AG04450 (cell line): ENCODE measurements around the gene TNFRSF12A. TPM values are rescaled to one million over a fixed set of nuclear protein-coding genes. Genes with fewer than 3 reads are reported as not detected.

Experiments used
- CTCF ChIA-PET: fragments of 300-600, 350-600 bp; formaldehyde crosslinking; extraction: SDS; loops from one replicate; lab custom pipeline; 2022; ENCODE audit warnings: antibody characterized with exemption, inconsistent platforms; lab: Charles Lee
- POLR2A ChIA-PET: fragments of 350-600 bp; formaldehyde crosslinking; extraction: SDS; loops from one replicate; lab custom pipeline; 2021; ENCODE audit warnings: antibody characterized with exemption, inconsistent platforms; lab: Yijun Ruan, JAX
- DNase-seq: peaks from one replicate; pipeline ENCODE4 v3.0.0-alpha.2; 2011; ENCODE audit warnings: low read depth, low spot score
- H3K27ac ChIP-seq: one replicate; pipeline ENCODE4 v1.5.1; 2012; ENCODE audit warnings: low read depth, low read length, control low read depth
- H3K27me3 ChIP-seq: one replicate; pipeline ENCODE4 v1.6.0; 2012; ENCODE audit warnings: low read length; ENCODE audit not compliant: control insufficient read depth, insufficient read depth
- H3K4me3 ChIP-seq: 2 replicates; pipeline ENCODE4 v1.5.1; 2011; ENCODE audit warnings: mild to moderate bottlenecking, low read depth, low read length, control low read depth
- H3K9me3 ChIP-seq: 2 replicates; pipeline ENCODE4 v1.5.1; 2012; ENCODE audit warnings: low read length; ENCODE audit not compliant: control insufficient read depth, insufficient read depth
- polyA plus RNA-seq: library from polyadenylated mRNA; depleted of rRNA; stranded (reverse); fragments of >200 nt; gene quantifications from 2 replicates; pipeline ENCODE4 v1.2.3, GENCODE V29; 2011
- TF ChIP-seq, protein P1 (sequence below): IDR thresholded peaks from 2 replicates; pipeline ENCODE4 v1.5.1; 2011; ENCODE audit warnings: low read depth, low read length, control low read depth, inconsistent platforms

The TNFRSF12A gene
- polyA plus RNA-seq, 1 experiment = 67.3 TPM

DNA sequence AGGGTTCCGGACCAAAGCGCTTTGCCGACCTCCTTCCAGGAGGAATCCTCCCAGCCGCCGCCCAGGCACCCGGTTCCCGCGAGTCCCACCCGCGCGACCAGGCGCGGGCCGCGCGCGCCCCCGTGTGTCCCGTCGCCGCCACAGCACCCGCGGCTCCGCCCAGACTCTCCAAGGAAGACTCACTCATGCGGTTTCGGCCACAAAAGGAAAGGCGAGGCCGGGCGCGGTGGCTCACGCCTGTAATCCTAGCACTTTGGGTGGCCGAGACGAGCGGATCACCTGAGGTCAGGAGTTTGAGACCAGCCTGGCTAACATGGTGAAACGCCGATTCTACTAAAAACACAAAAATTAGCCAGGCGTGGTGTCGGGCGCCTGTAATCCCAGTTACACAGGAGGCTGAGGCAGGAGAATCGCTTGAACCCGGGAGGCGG, 36.4 kb upstream of the TNFRSF12A start:
- POLR2A ChIA-PET = no interaction called here
- Histone ChIP-seq H3K27me3 (peaks cover 10% of the 10 kb centered on the region), H3K4me3 (peak overlapping the region; percentile 39), H3K27ac (no peak overlapping the region), H3K9me3 (peaks cover 5% of the 10 kb centered on the region; the same call in 1 of the 2 replicates)
- CTCF ChIA-PET = no interaction called here
- DNase-seq = peak; percentile 7
- TF ChIP-seq, protein P1, sequence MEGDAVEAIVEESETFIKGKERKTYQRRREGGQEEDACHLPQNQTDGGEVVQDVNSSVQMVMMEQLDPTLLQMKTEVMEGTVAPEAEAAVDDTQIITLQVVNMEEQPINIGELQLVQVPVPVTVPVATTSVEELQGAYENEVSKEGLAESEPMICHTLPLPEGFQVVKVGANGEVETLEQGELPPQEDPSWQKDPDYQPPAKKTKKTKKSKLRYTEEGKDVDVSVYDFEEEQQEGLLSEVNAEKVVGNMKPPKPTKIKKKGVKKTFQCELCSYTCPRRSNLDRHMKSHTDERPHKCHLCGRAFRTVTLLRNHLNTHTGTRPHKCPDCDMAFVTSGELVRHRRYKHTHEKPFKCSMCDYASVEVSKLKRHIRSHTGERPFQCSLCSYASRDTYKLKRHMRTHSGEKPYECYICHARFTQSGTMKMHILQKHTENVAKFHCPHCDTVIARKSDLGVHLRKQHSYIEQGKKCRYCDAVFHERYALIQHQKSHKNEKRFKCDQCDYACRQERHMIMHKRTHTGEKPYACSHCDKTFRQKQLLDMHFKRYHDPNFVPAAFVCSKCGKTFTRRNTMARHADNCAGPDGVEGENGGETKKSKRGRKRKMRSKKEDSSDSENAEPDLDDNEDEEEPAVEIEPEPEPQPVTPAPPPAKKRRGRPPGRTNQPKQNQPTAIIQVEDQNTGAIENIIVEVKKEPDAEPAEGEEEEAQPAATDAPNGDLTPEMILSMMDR = peak; percentile 67

DNA sequence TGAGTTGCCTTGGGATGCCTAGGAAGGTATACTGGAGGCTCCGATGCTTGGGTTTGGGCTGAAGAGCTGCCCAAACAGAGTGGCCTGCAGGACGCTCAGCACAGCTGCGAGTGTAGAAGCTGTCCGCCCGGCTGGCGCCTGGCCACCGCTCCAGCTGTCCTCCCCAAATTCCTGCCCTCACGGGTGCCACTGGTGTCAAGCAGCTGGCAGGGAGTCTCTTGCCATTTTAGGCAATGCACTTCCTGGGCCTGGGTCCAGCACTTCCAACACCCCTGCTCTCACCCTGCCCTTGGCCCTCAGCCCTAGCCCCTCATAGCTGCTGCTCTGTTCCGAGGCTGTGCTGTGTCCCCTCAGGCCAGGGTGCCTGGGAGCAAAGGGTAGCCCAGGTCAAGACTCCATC, 34.7 kb upstream of the TNFRSF12A start:
- DNase-seq = no peak
- ChIA-PET CTCF (no interaction called here), POLR2A (no interaction called here)
- H3K4me3 ChIP-seq = no peak overlapping the region
- peaks cover 5% of the 10 kb centered on the region; the same call in 1 of the 2 replicates for H3K9me3 ChIP-seq
- peaks cover 18% of the 10 kb centered on the region for H3K27me3 ChIP-seq
- H3K27ac ChIP-seq = no peak overlapping the region
- TF ChIP-seq, protein P1 = no peak

DNA sequence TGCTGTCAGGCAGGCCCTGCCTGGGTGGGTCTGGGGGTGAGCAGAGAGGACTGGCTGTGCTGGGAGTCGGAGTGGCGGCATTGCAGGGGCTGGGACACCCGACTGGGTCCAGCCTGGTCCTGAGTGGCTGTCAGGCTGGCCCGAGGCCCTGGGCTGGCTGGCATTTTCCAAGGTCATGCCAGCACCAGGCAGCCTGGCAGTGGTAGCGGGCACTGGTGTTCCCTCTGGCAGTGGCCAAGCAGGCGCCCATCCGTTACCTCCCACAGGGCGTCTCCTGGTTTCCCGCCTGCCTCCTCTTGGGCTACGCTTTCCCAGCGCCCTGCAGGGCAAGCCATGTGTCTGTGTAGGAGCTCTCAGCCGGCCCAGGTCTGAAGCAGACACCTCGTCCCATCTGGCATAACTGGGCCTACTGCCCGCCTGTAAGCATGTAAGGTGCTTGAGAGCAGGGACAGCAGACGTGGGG, 34.2 kb upstream of the TNFRSF12A start:
- TF ChIP-seq, protein P1 = no peak
- Histone ChIP-seq H3K9me3 (peaks cover 1% of the 10 kb centered on the region; the same call in 1 of the 2 replicates), H3K27me3 (peaks cover 20% of the 10 kb centered on the region), H3K27ac (no peak overlapping the region), H3K4me3 (no peak overlapping the region)
- no peak for DNase-seq
- ChIA-PET CTCF (no interaction called here), POLR2A (no interaction called here)

DNA sequence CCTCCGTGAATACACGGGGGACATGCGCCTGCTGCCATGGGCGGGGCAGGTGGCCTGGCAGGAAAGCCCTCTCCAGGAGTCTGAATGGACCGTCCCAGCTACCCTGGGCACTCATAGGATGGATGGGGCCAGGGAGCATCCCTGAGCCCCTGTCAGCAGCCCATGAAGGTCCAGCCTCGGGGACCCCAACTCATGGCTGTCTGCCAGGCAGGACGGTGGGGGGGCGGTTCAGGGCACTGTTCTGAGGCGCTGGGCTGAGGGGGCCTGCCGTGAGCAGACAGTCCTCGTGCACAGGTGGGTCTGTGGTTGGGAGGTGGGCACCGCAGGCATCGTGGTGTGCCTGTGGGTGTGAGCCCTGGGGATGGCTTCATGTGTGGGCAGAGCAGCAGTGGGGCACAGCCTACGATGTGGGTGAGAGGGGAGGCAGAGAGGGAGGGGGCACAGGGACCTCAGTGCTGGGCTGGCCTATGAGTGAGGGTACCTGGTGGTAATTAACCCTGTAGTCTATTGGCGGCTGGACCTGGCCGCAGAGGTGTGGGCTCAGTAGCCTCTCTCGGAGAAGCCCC, 33.5 kb upstream of the TNFRSF12A start:
- DNase-seq = no peak
- CTCF ChIA-PET = no interaction called here
- TF ChIP-seq, protein P1 = no peak
- Histone ChIP-seq H3K27me3 (peaks cover 20% of the 10 kb centered on the region), H3K27ac (no peak overlapping the region), H3K9me3 (no peaks in the 10 kb centered on the region), H3K4me3 (no peak overlapping the region)
- POLR2A ChIA-PET = no interaction called here

DNA sequence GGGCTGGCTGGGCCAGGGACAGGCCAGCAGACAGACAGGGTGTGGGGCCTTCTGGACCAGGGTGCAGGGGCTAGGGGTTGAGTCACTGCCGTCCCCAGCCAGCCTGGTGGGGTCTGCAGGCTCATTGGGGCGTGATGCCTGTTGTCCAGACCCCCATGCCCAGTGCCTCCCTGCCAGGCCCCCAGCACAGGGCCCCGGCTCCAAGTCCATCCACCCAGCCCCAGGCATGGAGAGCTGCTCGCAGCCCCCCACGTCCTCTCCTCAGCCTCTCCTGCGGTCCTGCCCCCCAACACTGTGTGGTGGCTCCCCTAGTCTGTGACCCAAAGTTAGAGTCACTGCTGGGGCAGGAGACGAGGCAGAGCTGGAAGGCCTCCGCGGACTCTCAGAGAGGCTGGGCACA, 32.9 kb upstream of the TNFRSF12A start:
- no peak for DNase-seq
- Histone ChIP-seq H3K27me3 (peaks cover 20% of the 10 kb centered on the region), H3K9me3 (no peaks in the 10 kb centered on the region), H3K4me3 (no peak overlapping the region), H3K27ac (no peak overlapping the region)
- ChIA-PET POLR2A (no interaction called here), CTCF (interaction anchor here (0.5 kb wide), 1 partner anchor 130 kb away, joined by 3 read pairs; no protein-coding TSS in a partner anchor)
- TF ChIP-seq, protein P1 = no peak
